A549 (cell line): Measurements from ENCODE around the gene OPN1MW3.

Experiments
- CTCF ChIP-seq: fragments of >200 bp; sonication (Bioruptor Twin); formaldehyde crosslinking; IDR thresholded peaks from 3 replicates; pipeline ENCODE4 v1.5.1; 2016
- ESRRA ChIP-seq: fragments of 150-350 bp; IDR thresholded peaks from 2 replicates; pipeline ENCODE4 v1.6.1; 2014; ENCODE audit warnings: mild to moderate bottlenecking, low read length, borderline replicate concordance
- JUNB ChIP-seq: fragments of >200 bp; sonication (Bioruptor Twin); formaldehyde crosslinking; IDR thresholded peaks from 2 replicates; pipeline ENCODE4 v1.6.1; 2016
- KDM5A ChIP-seq: fragments of 200-600 bp; sonication (generic); IDR thresholded peaks from 2 replicates; pipeline ENCODE4 v1.6.1; 2016; ENCODE audit warnings: antibody characterized with exemption, mild to moderate bottlenecking
- MAX ChIP-seq: IDR thresholded peaks from 2 replicates; pipeline ENCODE4 v1.6.1; 2012
- NR3C1 ChIP-seq: fragments of >200 bp; sonication (Bioruptor Twin); formaldehyde crosslinking; IDR thresholded peaks from 3 replicates; pipeline ENCODE4 v1.6.1; 2017
- POLR2A ChIP-seq: IDR thresholded peaks from 2 replicates; pipeline ENCODE4 v1.6.1; 2012; ENCODE audit warnings: mild to moderate bottlenecking, low read length
- REST ChIP-seq: fragments of 200-600 bp; sonication (generic); IDR thresholded peaks from 2 replicates; pipeline ENCODE4 v1.6.1; 2016; ENCODE audit warnings: antibody characterized with exemption, mild to moderate bottlenecking, moderate library complexity
- TP53 ChIP-seq: fragments of 250-450 bp; sonication (Bioruptor Pico); IDR thresholded peaks from 2 replicates; pipeline ENCODE4 v1.5.0; 2021; ENCODE audit warnings: mild to moderate bottlenecking, moderate library complexity
- ZFP36 ChIP-seq: fragments of 450-650 bp; IDR thresholded peaks from 2 replicates; pipeline ENCODE4 v1.6.1; 2014; ENCODE audit warnings: borderline replicate concordance; ENCODE audit not compliant: partially characterized antibody
- ZNF302 ChIP-seq: fragments of 250-450 bp; sonication (Bioruptor Pico); IDR thresholded peaks from 2 replicates; pipeline ENCODE4 v1.9.0; 2021; ENCODE audit warnings: inconsistent platforms, mild to moderate bottlenecking, moderate library complexity
- TF ChIP-seq, protein P1 (sequence below): fragments of 450-650 bp; IDR thresholded peaks from 2 replicates; pipeline ENCODE4 v1.6.1; 2014; ENCODE audit warnings: antibody characterized with exemption

- TF ChIP-seq MAX, result no peak
- no peak for TF ChIP-seq CTCF
- no peak for TF ChIP-seq POLR2A
- TF ChIP-seq, protein P1, sequence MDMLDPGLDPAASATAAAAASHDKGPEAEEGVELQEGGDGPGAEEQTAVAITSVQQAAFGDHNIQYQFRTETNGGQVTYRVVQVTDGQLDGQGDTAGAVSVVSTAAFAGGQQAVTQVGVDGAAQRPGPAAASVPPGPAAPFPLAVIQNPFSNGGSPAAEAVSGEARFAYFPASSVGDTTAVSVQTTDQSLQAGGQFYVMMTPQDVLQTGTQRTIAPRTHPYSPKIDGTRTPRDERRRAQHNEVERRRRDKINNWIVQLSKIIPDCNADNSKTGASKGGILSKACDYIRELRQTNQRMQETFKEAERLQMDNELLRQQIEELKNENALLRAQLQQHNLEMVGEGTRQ, result no peak
- no peak for TF ChIP-seq REST
- no peak for TF ChIP-seq ZFP36
- no peak for TF ChIP-seq KDM5A
- TF ChIP-seq ZNF302 (CRISPR knock-in tag), result no peak
- no peak for TF ChIP-seq NR3C1
- no peak for TF ChIP-seq JUNB
- TF ChIP-seq ESRRA, result no peak
- no peak for TF ChIP-seq TP53 (CRISPR knock-in tag)
Observed at GRCh38 chrX:154295664-154296310, 38.4 kb downstream of the OPN1MW3 start, which contains the start of gene TKTL1.
